Kidney (tissue), 14 donors: ENCODE data around the gene RANBP3. TPM values are rescaled to one million over a fixed set of nuclear protein-coding genes. Genes with fewer than 3 reads are reported as not detected.
"Not testable (repeated sequence)": the region's sequence is repeated elsewhere in the genome, so short reads cannot be mapped to it uniquely, and the experiment has no call there.

Source experiments
- DNase-seq, 5 donors: peaks; one replicate each; pipeline ENCODE4 v3.0.0-alpha.2; 2013 to 2020
- FAIRE-seq: peaks from 2 replicates; lab custom pipeline; 2012; peaks lifted over from hg19 to GRCh38; lab: Jason Lieb, UNC
- H3K27ac ChIP-seq, 2 donors: one replicate each; pipeline ENCODE4 v1.7.0; 2013; ENCODE audit warnings: low read depth in 2 of 2, low read length in 2 of 2, inconsistent platforms in 1 of 2
- H3K27me3 ChIP-seq: one replicate; pipeline ENCODE4 v1.7.1; 2013; ENCODE audit warnings: low read length, inconsistent platforms; ENCODE audit not compliant: control insufficient read depth, insufficient read depth
- H3K36me3 ChIP-seq, 3 donors: one replicate each; pipeline versions ENCODE4 v1.7.0 to v1.7.1; 2013; ENCODE audit warnings: low read length in 3 of 3, control low read depth in 1 of 3, inconsistent platforms in 1 of 3; ENCODE audit not compliant: insufficient read depth in 3 of 3, control insufficient read depth in 2 of 3
- H3K4me1 ChIP-seq, 3 donors: one replicate each; pipeline versions ENCODE4 v1.7.0 to v1.7.1; 2013; ENCODE audit warnings: low read length in 3 of 3, inconsistent platforms in 1 of 3, low read depth in 1 of 3; ENCODE audit not compliant: control insufficient read depth in 2 of 3, insufficient read depth in 2 of 3
- H3K4me3 ChIP-seq, 3 donors: one replicate each; pipeline versions ENCODE4 v1.7.0 to v1.8.1; 2013; ENCODE audit warnings: low read length in 3 of 3, control low read depth in 1 of 3, inconsistent platforms in 1 of 3
- H3K9ac ChIP-seq, 3 donors: one replicate each; pipeline versions ENCODE4 v1.7.0 to v1.7.1; 2013; ENCODE audit warnings: low read length in 3 of 3, control low read depth in 1 of 3, inconsistent platforms in 1 of 3
- H3K9me3 ChIP-seq, 3 donors: one replicate each; pipeline versions ENCODE4 v1.7.0 to v1.7.1; 2013; ENCODE audit warnings: low read length in 3 of 3, control low read depth in 1 of 3, inconsistent platforms in 1 of 3; ENCODE audit not compliant: control insufficient read depth in 2 of 3, insufficient read depth in 1 of 3
- intact Hi-C: fragments of 100-400 bp; cut with DNase I; formaldehyde crosslinking; loops from one replicate; pipeline ENCODE4 v1.11.1; 2022
- polyA plus RNA-seq: library from polyadenylated mRNA; stranded (reverse); fragments of 350-450 nt; fragmentation: Illumina TruSeq; extraction: RNeasy Lipid Tissue Mini Kit (QIAGEN cat#74804); gene quantifications from one replicate; pipeline ENCODE4 v1.2.3, GENCODE V29; 2014; ENCODE audit warnings: low read depth, low replicate concordance; ENCODE audit not compliant: insufficient read depth
- total RNA-seq: library from RNA; stranded (reverse); fragmentation: NEBNext Ultra II Directional; extraction: Animal tissue kit (Norgen Biotek cat#: 25700); gene quantifications from one replicate; pipeline ENCODE4 v1.2.1, GENCODE V29; 2021
- TF ChIP-seq, protein P1 (sequence below): IDR thresholded peaks from 3 replicates; pipeline ENCODE4 v1.5.1; 2012; ENCODE audit warnings: mild to moderate bottlenecking, moderate library complexity, borderline replicate concordance; ENCODE audit not compliant: insufficient read depth; ENCODE audit errors: extremely low read depth
- donor health status: control.
- donor health status: control.
- donor health status: control.
- donor health status: control.
- donor health status: control.
- donor health status: DM: yes; HTN: yes; CAD: no.
- donor health status: Normal renal cell carcinoma (clear cell type).

Gene RANBP3
- total and polyA plus RNA-seq, 2 donors from 2014 or later: 33.7 to 69.7 TPM

DNA sequence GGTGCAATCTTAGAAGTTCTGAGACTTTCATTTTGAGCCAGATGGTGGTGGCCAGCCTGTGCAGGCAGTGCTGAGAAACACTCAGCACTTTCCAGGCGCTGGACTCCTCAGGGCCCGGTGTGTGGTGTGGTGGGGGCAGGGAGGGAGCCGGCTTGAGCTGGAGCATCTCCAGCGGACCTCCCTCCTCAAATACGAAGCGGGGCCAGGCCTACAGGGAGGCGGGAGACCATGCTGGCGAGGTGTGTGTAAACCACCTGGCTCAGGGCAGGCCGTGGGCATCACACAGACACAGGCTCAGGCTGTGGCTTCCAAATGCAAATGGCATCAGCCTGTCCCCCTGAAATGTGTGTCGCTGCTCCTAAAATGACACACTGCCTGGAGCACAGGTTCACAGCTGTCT, 33.3 kb upstream of the RANBP3 start:
- TF ChIP-seq, protein P1, sequence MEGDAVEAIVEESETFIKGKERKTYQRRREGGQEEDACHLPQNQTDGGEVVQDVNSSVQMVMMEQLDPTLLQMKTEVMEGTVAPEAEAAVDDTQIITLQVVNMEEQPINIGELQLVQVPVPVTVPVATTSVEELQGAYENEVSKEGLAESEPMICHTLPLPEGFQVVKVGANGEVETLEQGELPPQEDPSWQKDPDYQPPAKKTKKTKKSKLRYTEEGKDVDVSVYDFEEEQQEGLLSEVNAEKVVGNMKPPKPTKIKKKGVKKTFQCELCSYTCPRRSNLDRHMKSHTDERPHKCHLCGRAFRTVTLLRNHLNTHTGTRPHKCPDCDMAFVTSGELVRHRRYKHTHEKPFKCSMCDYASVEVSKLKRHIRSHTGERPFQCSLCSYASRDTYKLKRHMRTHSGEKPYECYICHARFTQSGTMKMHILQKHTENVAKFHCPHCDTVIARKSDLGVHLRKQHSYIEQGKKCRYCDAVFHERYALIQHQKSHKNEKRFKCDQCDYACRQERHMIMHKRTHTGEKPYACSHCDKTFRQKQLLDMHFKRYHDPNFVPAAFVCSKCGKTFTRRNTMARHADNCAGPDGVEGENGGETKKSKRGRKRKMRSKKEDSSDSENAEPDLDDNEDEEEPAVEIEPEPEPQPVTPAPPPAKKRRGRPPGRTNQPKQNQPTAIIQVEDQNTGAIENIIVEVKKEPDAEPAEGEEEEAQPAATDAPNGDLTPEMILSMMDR: no peak
- peak in 1 of 5 donors; percentile 36 for DNase-seq

GRCh38 chr19:6010107-6010506, 32.2 kb upstream of the RANBP3 start:
- Histone ChIP-seq H3K27me3 (no peaks in the 10 kb centered on the region), H3K9me3 (no peaks in the 10 kb centered on the region), H3K4me3 (no peak overlapping the region), H3K4me1 (no peaks in the 10 kb centered on the region), H3K36me3 (no peaks in the 10 kb centered on the region), H3K9ac (no peak overlapping the region), H3K27ac (no peak overlapping the region)
- TF ChIP-seq, protein P1: no peak
- FAIRE-seq: no peak
- intact Hi-C loops: no loop called here
- DNase-seq: peak in 1 of 5 donors; percentile 35

More for the DNA sequence above, 33.3 kb upstream of the RANBP3 start:
- Histone ChIP-seq H3K9ac (no peak overlapping the region), H3K36me3 (no peaks in the 10 kb centered on the region), H3K9me3 (no peaks in the 10 kb centered on the region), H3K27ac (no peak overlapping the region), H3K4me3 (no peak overlapping the region), H3K27me3 (no peaks in the 10 kb centered on the region), H3K4me1 (no peaks in the 10 kb centered on the region)
- intact Hi-C loops: no loop called here
- FAIRE-seq: no peak

DNA sequence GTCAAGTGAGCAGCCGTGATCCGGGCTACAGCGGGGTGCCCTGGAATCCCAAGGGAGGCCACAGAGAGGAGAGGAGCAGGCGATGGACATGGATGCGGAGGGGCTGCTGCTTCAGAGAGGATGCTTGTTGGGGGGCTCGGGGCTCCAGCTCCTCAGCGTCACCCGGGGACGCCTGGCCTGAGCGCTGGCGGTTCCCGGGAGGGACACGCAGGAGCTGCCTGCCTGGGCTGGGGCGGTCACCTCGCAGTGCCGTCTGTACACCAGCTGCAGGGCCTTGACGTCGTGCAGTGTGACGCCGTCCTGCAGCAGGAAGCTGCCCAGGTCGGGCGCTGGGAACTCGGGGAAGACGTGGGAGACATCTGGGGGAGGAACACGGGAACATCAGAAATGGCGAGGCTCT, 29.9 kb upstream of the RANBP3 start:
- Histone ChIP-seq H3K9ac (no peak overlapping the region), H3K36me3 (no peaks in the 10 kb centered on the region), H3K27ac (no peak overlapping the region), H3K27me3 (no peaks in the 10 kb centered on the region), H3K4me3 (no peak overlapping the region), H3K4me1 (no peaks in the 10 kb centered on the region), H3K9me3 (no peaks in the 10 kb centered on the region)
- intact Hi-C loops: no loop called here
- no peak for DNase-seq
- no peak for FAIRE-seq
- TF ChIP-seq, protein P1: no peak

DNA sequence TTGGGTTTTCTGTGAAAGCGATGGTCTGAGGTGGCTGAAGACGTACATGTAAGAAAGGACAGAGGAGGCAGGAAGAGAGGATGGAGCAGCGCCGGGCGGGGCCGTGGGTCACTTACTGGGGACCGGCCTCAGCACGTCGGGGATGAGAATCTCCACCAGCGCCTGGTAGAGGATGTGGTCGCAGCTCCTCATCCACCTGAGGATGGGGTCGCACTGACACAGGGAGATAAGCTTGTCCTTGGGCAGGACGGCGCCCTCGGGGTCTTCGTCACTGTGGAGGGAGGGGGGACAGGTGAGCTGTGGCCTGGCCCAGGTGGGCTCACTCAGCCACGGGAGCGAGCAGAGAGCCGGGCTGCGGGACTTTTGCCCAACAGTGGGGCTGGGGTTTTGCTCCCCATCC, 29.0 kb upstream of the RANBP3 start:
- no peaks in the 10 kb centered on the region for H3K4me1 ChIP-seq
- no peaks in the 10 kb centered on the region for H3K36me3 ChIP-seq
- DNase-seq (peak in 1 of 5 donors; percentile 65), FAIRE-seq (no peak)
- no peak overlapping the region for H3K9ac ChIP-seq
- H3K27me3 ChIP-seq: no peaks in the 10 kb centered on the region
- no peaks in the 10 kb centered on the region for H3K9me3 ChIP-seq
- H3K27ac ChIP-seq: no peak overlapping the region
- intact Hi-C loops: no loop called here
- TF ChIP-seq, protein P1: no peak
- H3K4me3 ChIP-seq: no peak overlapping the region

DNA sequence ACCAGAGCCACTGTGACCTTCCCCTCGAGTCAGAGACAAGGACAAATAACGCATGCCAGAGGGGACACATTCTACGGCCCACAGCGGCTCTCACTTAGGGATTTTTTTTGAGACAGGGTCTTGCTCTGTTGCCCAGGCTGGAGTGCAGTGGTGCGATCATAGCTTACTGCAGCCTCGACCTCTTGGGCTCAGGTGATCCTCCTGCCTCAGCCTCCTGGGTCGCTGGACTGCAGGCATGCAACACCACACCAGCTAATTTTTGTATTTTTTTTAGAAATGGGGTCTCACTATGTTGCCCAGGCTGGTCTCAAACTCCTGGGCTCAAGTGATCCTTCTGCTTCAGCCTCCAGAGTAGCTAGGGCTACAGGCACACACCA, 28.1 kb upstream of the RANBP3 start:
- H3K9me3 ChIP-seq, H3K36me3 ChIP-seq, H3K9ac ChIP-seq, FAIRE-seq, H3K4me1 ChIP-seq, intact Hi-C loops, H3K27ac ChIP-seq, H3K27me3 ChIP-seq, H3K4me3 ChIP-seq: not testable (repeated sequence)
- peak in 1 of 5 donors; percentile 17 for DNase-seq
